HCT116 (cell line): ENCODE measurements around the gene TTLL7. TPM values are rescaled to one million over a fixed set of nuclear protein-coding genes. Genes with fewer than 3 reads are reported as not detected.

ENCODE experiments used
- ATAC-seq: fragments of 200-7000 bp; cut with Tn5 transposase; 2 replicates; pipeline ENCODE4 v1.9.1; 2020; ENCODE audit warnings: mild to moderate bottlenecking, moderate library complexity
- BruUV-seq: library from RNA; stranded (reverse); fragments of 400-500 nt; replicated peaks from 2 replicates; lab custom pipeline; 2021; lab: Mats Ljungman, UMichigan
- CTCF ChIA-PET: fragments of 300-600 bp; sonication (Branson Sonifier 250); formaldehyde crosslinking; loops from one replicate; lab custom pipeline; 2021; ENCODE audit warnings: antibody characterized with exemption; lab: Charles Lee
- POLR2A ChIA-PET: fragments of 300-600, 350-600 bp; sonication (Branson Sonifier 250); formaldehyde crosslinking; loops from one replicate; lab custom pipeline; 2021; ENCODE audit warnings: antibody characterized with exemption; lab: Charles Lee
- RAD21 ChIA-PET, 2 experiments: fragments of 300-600 bp; sonication (Branson Sonifier 250); formaldehyde crosslinking; loops; one replicate each; lab custom pipeline; 2023; ENCODE audit warnings: low total read pairs in 2 of 2; ENCODE audit not compliant: uncharacterized antibody in 2 of 2, unreplicated experiment in 2 of 2, low non-redundant PET in 1 of 2; lab: Charles Lee
- DNase-seq: peaks from one replicate; pipeline ENCODE4 v3.0.0-alpha.2; 2010; ENCODE audit warnings: low read depth, low spot score
- H2AFZ ChIP-seq: fragments of 200-600 bp; shearing (Covaris generic), sonication (generic); 2 replicates; pipeline ENCODE4 v1.6.1; 2017; ENCODE audit warnings: low read depth, mixed run types, mixed read lengths, antibody characterized with exemption, low read length; ENCODE audit not compliant: poor library complexity, severe bottlenecking
- H3K27ac ChIP-seq: 2 replicates; pipeline ENCODE4 v1.5.1; 2012; ENCODE audit warnings: low read depth, low read length
- H3K27me3 ChIP-seq: fragments of 200-600 bp; sonication (generic); 2 replicates; pipeline ENCODE4 v1.6.1; 2016; ENCODE audit warnings: mixed run types, low read length, mixed read lengths; ENCODE audit not compliant: insufficient read depth
- H3K36me3 ChIP-seq, 2 experiments: fragments of 200-500 bp in 1 of 2; fragments of 200-600 bp in 1 of 2; sonication (Bioruptor generic) in 1 of 2; sonication (generic) in 1 of 2; 2 replicates each; pipeline versions ENCODE4 v1.5.1 to v1.6.1; 2014 to 2016; ENCODE audit warnings: low read length in 2 of 2, inconsistent platforms in 1 of 2, mixed read lengths in 1 of 2, mixed run types in 1 of 2; ENCODE audit not compliant: insufficient read depth in 2 of 2, control insufficient read depth in 1 of 2
- H3K4me1 ChIP-seq, 2 experiments: fragments of 200-600 bp in 1 of 2; sonication (generic) in 1 of 2; 2 replicates each; pipeline versions ENCODE4 v1.5.1 to v1.6.1; 2012 to 2017; ENCODE audit warnings: low read length in 2 of 2, inconsistent platforms in 1 of 2, mild to moderate bottlenecking in 1 of 2, mixed read lengths in 1 of 2, mixed run types in 1 of 2, moderate library complexity in 1 of 2; ENCODE audit not compliant: insufficient read depth in 2 of 2, control insufficient read depth in 1 of 2
- H3K4me2 ChIP-seq: fragments of 200-600 bp; sonication (generic); 2 replicates; pipeline ENCODE4 v1.6.1; 2017; ENCODE audit warnings: mixed run types, low read length, mixed read lengths
- H3K4me3 ChIP-seq, 2 experiments: fragments of 200-600 bp in 1 of 2; sonication (generic) in 1 of 2; replicated peaks in 1 of 2; 2 replicates each; pipeline ENCODE4 v1.5.1; 2011 to 2016; ENCODE audit warnings: low read length in 2 of 2, control low read depth in 1 of 2, low read depth in 1 of 2, mild to moderate bottlenecking in 1 of 2, mixed read lengths in 1 of 2, mixed run types in 1 of 2
- H3K79me2 ChIP-seq: fragments of 200-600 bp; sonication (generic); 2 replicates; pipeline ENCODE4 v1.6.1; 2017; ENCODE audit warnings: mild to moderate bottlenecking, mixed run types, low read length, moderate library complexity, mixed read lengths; ENCODE audit not compliant: insufficient read depth
- H3K9ac ChIP-seq: fragments of 200-600 bp; sonication (generic); 2 replicates; pipeline ENCODE4 v1.6.1; 2016; ENCODE audit warnings: low read length, mixed read lengths
- H3K9me2 ChIP-seq: fragments of 200-600 bp; sonication (generic), shearing (Covaris generic); 2 replicates; pipeline ENCODE4 v1.6.1; 2017; ENCODE audit warnings: mixed run types, mild to moderate bottlenecking, moderate library complexity; ENCODE audit not compliant: insufficient read depth
- H3K9me3 ChIP-seq, 2 experiments: fragments of 200-500 bp in 1 of 2; fragments of 200-600 bp in 1 of 2; sonication (Bioruptor generic) in 1 of 2; sonication (generic) in 1 of 2; 2 replicates each; pipeline ENCODE4 v1.6.1; 2014 to 2017; ENCODE audit warnings: low read length in 2 of 2, mixed read lengths in 2 of 2, inconsistent platforms in 1 of 2, low read depth in 1 of 2, mild to moderate bottlenecking in 1 of 2, mixed run types in 1 of 2, moderate library complexity in 1 of 2; ENCODE audit not compliant: control insufficient read depth in 1 of 2, insufficient read depth in 1 of 2
- H4K20me1 ChIP-seq: fragments of 200-600 bp; sonication (generic), shearing (Covaris generic); 2 replicates; pipeline ENCODE4 v1.6.1; 2017; ENCODE audit warnings: mixed run types, mild to moderate bottlenecking, moderate library complexity; ENCODE audit not compliant: insufficient read depth
- CBX3 ChIP-seq: IDR thresholded peaks from 2 replicates; pipeline ENCODE4 v1.6.1; 2012; ENCODE audit warnings: low read depth
- CEBPB ChIP-seq: IDR thresholded peaks from 2 replicates; pipeline ENCODE4 v1.6.1; 2012; ENCODE audit warnings: low read depth
- EGR1 ChIP-seq: IDR thresholded peaks from 2 replicates; pipeline ENCODE4 v1.6.1; 2012; ENCODE audit warnings: low read depth
- ELF1 ChIP-seq: IDR thresholded peaks from 2 replicates; pipeline ENCODE4 v1.6.1; 2012; ENCODE audit warnings: low read depth, borderline replicate concordance
- EZH2 ChIP-seq: fragments of 200-600 bp; sonication (generic); IDR thresholded peaks from 2 replicates; pipeline ENCODE4 v1.6.1; 2017; ENCODE audit warnings: antibody characterized with exemption, mixed run types
- FOSL1 ChIP-seq: IDR thresholded peaks from 2 replicates; pipeline ENCODE4 v1.6.1; 2012; ENCODE audit warnings: low read depth
- JUND ChIP-seq: IDR thresholded peaks from 2 replicates; pipeline ENCODE4 v1.6.1; 2012
- POLR2AphosphoS5 ChIP-seq: IDR thresholded peaks from 2 replicates; pipeline ENCODE4 v1.6.1; 2011; ENCODE audit warnings: mild to moderate bottlenecking, low read depth, low read length, moderate library complexity
- RAD21 ChIP-seq: IDR thresholded peaks from 2 replicates; pipeline ENCODE4 v1.6.1; 2012; ENCODE audit warnings: low read depth, mild to moderate bottlenecking
- SIN3A ChIP-seq: IDR thresholded peaks from 2 replicates; pipeline ENCODE4 v1.6.1; 2012; ENCODE audit warnings: low read depth
- SP1 ChIP-seq: IDR thresholded peaks from 2 replicates; pipeline ENCODE4 v1.6.1; 2012; ENCODE audit warnings: low read depth
- SRF ChIP-seq: IDR thresholded peaks from 2 replicates; pipeline ENCODE4 v1.6.1; 2012; ENCODE audit warnings: low read depth
- YY1 ChIP-seq: IDR thresholded peaks from 2 replicates; pipeline ENCODE4 v1.6.1; 2011; ENCODE audit warnings: low read length, low read depth, moderate library complexity, mild to moderate bottlenecking; ENCODE audit not compliant: insufficient replicate concordance; ENCODE audit errors: extremely low read depth
- intact Hi-C: fragments of 100-400 bp; cut with micrococcal nuclease; formaldehyde crosslinking; loops from 2 replicates; pipeline ENCODE4 v1.10.0; 2022
- total RNA-seq: library from RNA; stranded (reverse); gene quantifications from one replicate; pipeline ENCODE4 v1.2.1, GENCODE V29; 2021; ENCODE audit not compliant: unreplicated experiment
- TF ChIP-seq, protein P1 (sequence below), 3 experiments: fragments of 200-600 bp in 1 of 3; sonication (generic) in 1 of 3; IDR thresholded peaks in 2 of 3; conservative IDR thresholded peaks in 1 of 3; 2 replicates each; pipeline ENCODE4 v1.5.1; 2012 to 2017; ENCODE audit warnings: low read depth in 2 of 3, low read length in 2 of 3, antibody characterized with exemption in 1 of 3, borderline replicate concordance in 1 of 3, control low read depth in 1 of 3, mild to moderate bottlenecking in 1 of 3, mixed read lengths in 1 of 3, mixed run types in 1 of 3, moderate library complexity in 1 of 3; ENCODE audit not compliant: insufficient read depth in 1 of 3
- TF ChIP-seq, protein P2 (sequence below): IDR thresholded peaks from 2 replicates; pipeline ENCODE4 v1.6.1; 2012; ENCODE audit warnings: low read depth
- TF ChIP-seq, protein P3 (sequence below): IDR thresholded peaks from 2 replicates; pipeline ENCODE4 v1.6.1; 2012
- TF ChIP-seq, protein P4 (sequence below): IDR thresholded peaks from 2 replicates; pipeline ENCODE4 v1.6.1; 2011; ENCODE audit warnings: mild to moderate bottlenecking, low read length, moderate library complexity; ENCODE audit not compliant: insufficient replicate concordance; ENCODE audit errors: extremely low read depth

The TTLL7 gene
- total RNA-seq, 1 experiment from 2014 or later, result 21.2 TPM

DNA sequence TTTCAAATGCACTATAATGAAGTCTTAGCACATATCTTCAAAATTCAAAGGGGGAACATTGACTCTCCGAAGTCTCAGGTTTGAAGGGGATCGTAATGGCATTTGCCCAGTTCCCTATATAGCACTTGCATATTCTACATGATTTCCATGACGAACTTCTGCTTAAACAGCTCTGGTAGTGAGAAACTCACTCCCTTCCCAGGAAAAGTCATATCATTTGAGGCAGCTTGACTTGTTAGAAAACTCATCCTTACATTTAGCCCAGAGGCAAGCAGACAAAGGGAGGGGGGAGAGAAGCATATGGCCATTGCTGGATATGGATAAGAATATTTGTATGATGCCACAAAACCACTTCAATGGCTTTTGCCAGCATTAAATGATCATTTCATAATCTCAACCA lies 27.0 kb upstream of the TTLL7 start:
- Histone ChIP-seq H3K9me3 (no peaks in the 10 kb centered on the region), H4K20me1 (no peaks in the 10 kb centered on the region), H3K36me3 (no peaks in the 10 kb centered on the region), H3K27ac (no peak overlapping the region), H3K27me3 (no peaks in the 10 kb centered on the region), H3K9me2 (no peaks in the 10 kb centered on the region), H3K9ac (no peak overlapping the region), H3K4me3 (no peak overlapping the region), H3K4me2 (no peak overlapping the region), H2AFZ (no peak overlapping the region), H3K79me2 (no peaks in the 10 kb centered on the region), H3K4me1 (no peaks in the 10 kb centered on the region)
- intact Hi-C loops, result no loop called here
- no TSS peak for BruUV-seq
- ChIA-PET POLR2A (no interaction called here), CTCF (no interaction called here), RAD21 (no interaction called here)
- TF ChIP-seq, protein P1, sequence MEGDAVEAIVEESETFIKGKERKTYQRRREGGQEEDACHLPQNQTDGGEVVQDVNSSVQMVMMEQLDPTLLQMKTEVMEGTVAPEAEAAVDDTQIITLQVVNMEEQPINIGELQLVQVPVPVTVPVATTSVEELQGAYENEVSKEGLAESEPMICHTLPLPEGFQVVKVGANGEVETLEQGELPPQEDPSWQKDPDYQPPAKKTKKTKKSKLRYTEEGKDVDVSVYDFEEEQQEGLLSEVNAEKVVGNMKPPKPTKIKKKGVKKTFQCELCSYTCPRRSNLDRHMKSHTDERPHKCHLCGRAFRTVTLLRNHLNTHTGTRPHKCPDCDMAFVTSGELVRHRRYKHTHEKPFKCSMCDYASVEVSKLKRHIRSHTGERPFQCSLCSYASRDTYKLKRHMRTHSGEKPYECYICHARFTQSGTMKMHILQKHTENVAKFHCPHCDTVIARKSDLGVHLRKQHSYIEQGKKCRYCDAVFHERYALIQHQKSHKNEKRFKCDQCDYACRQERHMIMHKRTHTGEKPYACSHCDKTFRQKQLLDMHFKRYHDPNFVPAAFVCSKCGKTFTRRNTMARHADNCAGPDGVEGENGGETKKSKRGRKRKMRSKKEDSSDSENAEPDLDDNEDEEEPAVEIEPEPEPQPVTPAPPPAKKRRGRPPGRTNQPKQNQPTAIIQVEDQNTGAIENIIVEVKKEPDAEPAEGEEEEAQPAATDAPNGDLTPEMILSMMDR (IDR thresholded peaks at IDR 0.05 in 2 of 3, conservative IDR thresholded peaks at IDR 0.05 in 1 of 3; ENCODE audit: borderline replicate concordance in 1 of 3, insufficient read depth in 1 of 3, low read depth in 2 of 3, low read length in 2 of 3), result no peak
- no peak for TF ChIP-seq RAD21
- no peak for TF ChIP-seq FOSL1
- no peak for TF ChIP-seq JUND
- TF ChIP-seq ELF1, result no peak
- no peak for TF ChIP-seq CEBPB
- TF ChIP-seq YY1, result no peak
- TF ChIP-seq SP1, result no peak
- no peak for TF ChIP-seq SIN3A
- TF ChIP-seq CBX3, result no peak
- TF ChIP-seq, protein P2, sequence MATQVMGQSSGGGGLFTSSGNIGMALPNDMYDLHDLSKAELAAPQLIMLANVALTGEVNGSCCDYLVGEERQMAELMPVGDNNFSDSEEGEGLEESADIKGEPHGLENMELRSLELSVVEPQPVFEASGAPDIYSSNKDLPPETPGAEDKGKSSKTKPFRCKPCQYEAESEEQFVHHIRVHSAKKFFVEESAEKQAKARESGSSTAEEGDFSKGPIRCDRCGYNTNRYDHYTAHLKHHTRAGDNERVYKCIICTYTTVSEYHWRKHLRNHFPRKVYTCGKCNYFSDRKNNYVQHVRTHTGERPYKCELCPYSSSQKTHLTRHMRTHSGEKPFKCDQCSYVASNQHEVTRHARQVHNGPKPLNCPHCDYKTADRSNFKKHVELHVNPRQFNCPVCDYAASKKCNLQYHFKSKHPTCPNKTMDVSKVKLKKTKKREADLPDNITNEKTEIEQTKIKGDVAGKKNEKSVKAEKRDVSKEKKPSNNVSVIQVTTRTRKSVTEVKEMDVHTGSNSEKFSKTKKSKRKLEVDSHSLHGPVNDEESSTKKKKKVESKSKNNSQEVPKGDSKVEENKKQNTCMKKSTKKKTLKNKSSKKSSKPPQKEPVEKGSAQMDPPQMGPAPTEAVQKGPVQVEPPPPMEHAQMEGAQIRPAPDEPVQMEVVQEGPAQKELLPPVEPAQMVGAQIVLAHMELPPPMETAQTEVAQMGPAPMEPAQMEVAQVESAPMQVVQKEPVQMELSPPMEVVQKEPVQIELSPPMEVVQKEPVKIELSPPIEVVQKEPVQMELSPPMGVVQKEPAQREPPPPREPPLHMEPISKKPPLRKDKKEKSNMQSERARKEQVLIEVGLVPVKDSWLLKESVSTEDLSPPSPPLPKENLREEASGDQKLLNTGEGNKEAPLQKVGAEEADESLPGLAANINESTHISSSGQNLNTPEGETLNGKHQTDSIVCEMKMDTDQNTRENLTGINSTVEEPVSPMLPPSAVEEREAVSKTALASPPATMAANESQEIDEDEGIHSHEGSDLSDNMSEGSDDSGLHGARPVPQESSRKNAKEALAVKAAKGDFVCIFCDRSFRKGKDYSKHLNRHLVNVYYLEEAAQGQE, result no peak
- TF ChIP-seq SRF, result no peak
- TF ChIP-seq, protein P3, sequence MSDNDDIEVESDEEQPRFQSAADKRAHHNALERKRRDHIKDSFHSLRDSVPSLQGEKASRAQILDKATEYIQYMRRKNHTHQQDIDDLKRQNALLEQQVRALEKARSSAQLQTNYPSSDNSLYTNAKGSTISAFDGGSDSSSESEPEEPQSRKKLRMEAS, result no peak
- TF ChIP-seq, protein P4, sequence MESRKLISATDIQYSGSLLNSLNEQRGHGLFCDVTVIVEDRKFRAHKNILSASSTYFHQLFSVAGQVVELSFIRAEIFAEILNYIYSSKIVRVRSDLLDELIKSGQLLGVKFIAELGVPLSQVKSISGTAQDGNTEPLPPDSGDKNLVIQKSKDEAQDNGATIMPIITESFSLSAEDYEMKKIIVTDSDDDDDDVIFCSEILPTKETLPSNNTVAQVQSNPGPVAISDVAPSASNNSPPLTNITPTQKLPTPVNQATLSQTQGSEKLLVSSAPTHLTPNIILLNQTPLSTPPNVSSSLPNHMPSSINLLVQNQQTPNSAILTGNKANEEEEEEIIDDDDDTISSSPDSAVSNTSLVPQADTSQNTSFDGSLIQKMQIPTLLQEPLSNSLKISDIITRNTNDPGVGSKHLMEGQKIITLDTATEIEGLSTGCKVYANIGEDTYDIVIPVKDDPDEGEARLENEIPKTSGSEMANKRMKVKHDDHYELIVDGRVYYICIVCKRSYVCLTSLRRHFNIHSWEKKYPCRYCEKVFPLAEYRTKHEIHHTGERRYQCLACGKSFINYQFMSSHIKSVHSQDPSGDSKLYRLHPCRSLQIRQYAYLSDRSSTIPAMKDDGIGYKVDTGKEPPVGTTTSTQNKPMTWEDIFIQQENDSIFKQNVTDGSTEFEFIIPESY, result no peak
- no peak for TF ChIP-seq EZH2
- TF ChIP-seq EGR1, result no peak
- no peak for TF ChIP-seq POLR2AphosphoS5
- DNase-seq (no peak), ATAC-seq (no peak)
